Breast epithelium (tissue), 3 donors: Measurements from ENCODE around the gene SCUBE3.

Source experiments
- POLR2A ChIP-seq: fragments of 450-650 bp; IDR thresholded peaks from one replicate; pipeline ENCODE4 v1.6.1; 2016; ENCODE audit warnings: antibody characterized with exemption, mild to moderate bottlenecking, moderate library complexity
- POLR2AphosphoS5 ChIP-seq, 3 donors: sonication (generic); formaldehyde crosslinking; IDR thresholded peaks; one replicate each; pipeline ENCODE4 v1.6.1; 2017; ENCODE audit warnings: antibody characterized with exemption in 3 of 3

DNA sequence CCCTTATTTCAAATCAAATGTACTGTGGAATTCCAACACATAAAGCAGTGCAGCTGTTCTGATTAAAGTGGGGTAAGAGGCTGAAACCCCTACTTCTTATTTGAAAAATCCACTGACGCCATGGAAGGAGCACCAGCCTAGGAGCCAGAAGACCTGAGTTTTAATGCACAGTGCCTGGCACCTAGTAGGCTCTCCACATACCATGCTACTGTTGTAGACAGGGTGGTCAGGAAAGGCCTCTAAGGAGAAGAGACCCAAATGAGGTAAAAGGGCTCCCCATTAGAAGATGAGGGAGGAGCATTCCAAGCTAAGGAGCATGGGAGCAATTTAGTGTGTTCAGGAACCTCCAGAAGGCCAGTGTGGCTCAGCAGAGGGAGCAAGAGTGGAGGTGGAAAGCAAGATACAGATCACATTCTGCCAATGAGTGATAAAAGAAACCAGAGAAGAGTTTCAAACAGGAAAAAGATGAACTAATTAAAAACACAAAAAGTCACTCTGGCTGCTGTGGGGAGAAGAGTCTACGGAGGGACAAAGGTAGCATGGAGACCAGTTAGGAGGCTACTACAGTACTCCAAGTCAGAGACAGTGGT is 34.0 kb downstream of the SCUBE3 start:
- no peak for TF ChIP-seq POLR2AphosphoS5 (IDR thresholded peaks at IDR 0.05)
- no peak for TF ChIP-seq POLR2A
